ENCODE measurements around the gene HSPBP1. TPM values are rescaled to one million over a fixed set of nuclear protein-coding genes. Genes with fewer than 3 reads are reported as not detected.

Gene HSPBP1
- total RNA-seq, 1 experiment from 2014 or later = 35.1 TPM

DNA sequence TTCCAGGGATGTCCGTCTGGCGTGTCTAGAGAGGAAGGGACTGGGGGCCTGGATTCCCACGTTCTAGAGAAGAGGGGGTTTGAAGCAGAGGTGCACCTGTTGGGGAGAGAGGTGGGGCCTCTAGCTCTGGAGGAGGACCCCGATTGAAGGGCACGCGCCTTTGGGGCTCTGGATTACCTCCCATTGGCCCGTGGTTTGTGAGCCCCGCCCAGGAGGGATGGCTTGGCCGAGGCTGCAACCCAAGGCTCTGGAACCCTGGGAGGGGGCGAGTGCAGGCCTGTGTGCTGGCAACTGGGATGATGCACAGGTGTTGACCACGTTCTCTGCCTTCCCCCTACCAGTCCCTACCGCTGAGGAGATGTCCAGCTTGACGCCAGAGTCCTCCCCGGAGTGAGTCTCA lies 25.1 kb upstream of the HSPBP1 start:
- no peak for DNase-seq (ENCODE audit: low read depth)

GRCh38 chr19:55304279-55304978 lies 24.5 kb upstream of the HSPBP1 start:
- peak; percentile 47 for DNase-seq (ENCODE audit: low read depth)

GRCh38 chr19:55303477-55303876 lies 23.6 kb upstream of the HSPBP1 start:
- DNase-seq (ENCODE audit: low read depth) = no peak

GRCh38 chr19:55302318-55302703 lies 22.4 kb upstream of the HSPBP1 start:
- no peak for DNase-seq (ENCODE audit: low read depth)

- DNase-seq (ENCODE audit: low read depth) = peak; percentile 54
Measured at GRCh38 chr19:55301459-55302317, 21.8 kb upstream of the HSPBP1 start.

- no peak for DNase-seq (ENCODE audit: low read depth)
Measured at GRCh38 chr19:55300886-55301458, 21.1 kb upstream of the HSPBP1 start.

DNA sequence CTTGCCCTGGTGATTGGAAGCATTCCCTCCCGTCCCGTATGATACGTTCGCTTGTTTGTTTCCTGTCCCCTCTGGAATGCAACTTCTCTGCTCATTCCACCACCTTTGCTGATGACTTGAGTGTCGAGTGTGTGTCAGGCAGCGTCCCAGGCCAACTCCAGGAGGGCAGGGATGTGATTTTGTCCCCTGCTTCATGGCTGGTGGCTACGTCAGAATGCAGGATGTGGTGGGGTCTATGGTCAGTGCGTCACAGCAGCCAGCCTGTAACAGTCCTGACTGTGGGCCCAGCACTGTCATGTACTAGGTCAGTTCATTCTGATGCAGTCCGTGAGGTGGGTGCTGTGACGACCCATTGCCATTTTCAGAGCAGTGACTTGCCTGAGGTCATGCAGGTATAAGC lies 20.1 kb upstream of the HSPBP1 start:
- no peak for DNase-seq (ENCODE audit: low read depth)

- no peak for DNase-seq (ENCODE audit: low read depth)
Measured at GRCh38 chr19:55297267-55297666, 17.4 kb upstream of the HSPBP1 start.

DNA sequence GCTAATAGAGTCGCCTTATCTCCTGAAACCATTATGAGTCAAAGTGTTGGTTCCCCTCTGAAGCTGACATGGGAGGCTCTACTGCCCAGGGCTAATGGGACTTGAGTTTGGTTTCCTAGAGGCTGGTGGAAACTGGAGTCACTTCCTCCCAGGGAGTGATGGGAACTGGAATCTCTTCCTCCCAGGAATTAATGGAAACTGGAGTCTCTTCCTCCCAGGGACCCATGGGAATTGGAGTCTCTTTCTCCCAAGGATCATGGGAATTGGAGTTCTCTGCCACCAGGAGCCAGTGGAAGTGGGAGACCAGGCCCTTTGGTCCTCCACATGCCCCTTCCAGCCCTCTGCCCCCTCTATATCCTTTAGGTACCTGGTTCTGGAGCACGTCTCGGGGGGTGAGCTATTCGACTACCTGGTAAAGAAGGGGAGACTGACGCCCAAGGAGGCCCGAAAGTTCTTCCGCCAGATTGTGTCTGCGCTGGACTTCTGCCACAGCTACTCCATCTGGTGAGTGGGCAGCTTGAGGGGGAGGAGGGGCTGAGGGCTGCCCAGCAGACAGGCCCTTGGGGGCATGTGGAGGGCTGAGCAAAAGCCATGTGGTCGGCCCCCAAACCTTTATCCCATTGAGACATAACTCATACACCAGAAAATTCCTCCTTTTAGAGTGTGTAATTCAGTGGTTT lies 9.3 kb upstream of the HSPBP1 start:
- peak; percentile 32 for DNase-seq (ENCODE audit: low read depth)

GRCh38 chr19:55287361-55288079 lies 7.6 kb upstream of the HSPBP1 start:
- peak; percentile 52 for DNase-seq (ENCODE audit: low read depth)

DNA sequence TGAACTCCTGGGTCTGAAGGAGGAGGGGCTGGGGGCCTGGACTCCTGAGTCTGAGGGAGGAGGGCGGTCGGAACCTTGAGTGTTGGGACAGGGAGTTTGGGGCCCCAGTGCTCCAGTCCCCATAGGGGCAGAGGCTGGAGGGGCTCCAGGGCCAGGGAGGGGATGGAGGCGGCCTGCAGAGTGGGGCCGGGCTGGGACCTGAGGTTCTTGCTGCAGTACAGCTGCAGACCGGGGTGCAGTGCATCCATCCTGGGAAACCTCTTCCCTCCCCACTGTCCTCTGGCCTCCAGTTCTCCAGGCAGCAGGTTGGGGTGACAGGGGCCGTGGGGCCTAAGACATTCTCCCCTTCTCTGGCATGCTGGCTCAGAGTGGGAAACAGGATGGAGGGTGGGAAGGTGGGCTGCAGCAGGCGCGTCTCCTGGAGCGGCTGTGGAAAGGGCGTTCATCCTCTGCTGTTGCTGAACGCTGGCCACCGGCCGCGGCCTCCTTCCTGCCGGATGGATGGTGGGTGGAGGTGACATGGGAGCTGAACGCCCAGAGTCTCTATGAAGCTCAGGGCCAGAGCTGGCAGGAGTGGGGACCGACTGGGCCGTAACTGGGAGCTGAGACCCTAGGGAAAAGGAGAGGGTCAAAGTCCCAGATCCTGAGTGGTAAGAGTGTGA lies 5.5 kb upstream of the HSPBP1 start:
- DNase-seq (ENCODE audit: low read depth) = no peak

DNA sequence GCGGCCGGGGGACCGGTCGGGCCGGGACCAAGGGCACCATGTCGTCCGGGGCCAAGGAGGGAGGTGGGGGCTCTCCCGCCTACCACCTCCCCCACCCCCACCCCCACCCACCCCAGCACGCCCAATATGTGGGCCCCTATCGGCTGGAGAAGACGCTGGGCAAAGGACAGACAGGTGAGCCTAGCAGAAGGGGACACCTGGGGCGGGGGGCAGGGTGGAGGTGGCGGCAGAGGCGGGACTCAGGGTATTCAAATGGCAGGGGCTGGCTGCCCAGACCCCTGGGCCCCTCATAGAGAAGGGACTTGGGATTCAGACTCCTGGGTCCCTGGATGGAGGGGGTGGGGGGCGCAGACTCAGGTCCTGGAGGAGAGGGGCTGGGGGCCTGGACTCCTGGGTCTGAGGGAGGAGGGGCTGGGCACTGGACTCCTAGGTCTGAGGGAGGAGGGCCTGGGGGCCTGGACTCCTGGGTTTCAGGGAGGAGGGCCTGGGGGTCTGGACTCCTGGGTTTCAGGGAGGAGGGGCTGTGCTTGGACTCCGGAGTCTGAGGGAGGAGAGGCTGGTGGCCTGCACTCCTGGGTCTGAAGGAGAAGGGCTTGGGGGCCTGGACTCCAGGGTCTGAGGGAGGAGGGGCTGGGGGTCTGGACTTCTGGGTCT lies 4.6 kb upstream of the HSPBP1 start:
- DNase-seq (ENCODE audit: low read depth) = no peak

DNA sequence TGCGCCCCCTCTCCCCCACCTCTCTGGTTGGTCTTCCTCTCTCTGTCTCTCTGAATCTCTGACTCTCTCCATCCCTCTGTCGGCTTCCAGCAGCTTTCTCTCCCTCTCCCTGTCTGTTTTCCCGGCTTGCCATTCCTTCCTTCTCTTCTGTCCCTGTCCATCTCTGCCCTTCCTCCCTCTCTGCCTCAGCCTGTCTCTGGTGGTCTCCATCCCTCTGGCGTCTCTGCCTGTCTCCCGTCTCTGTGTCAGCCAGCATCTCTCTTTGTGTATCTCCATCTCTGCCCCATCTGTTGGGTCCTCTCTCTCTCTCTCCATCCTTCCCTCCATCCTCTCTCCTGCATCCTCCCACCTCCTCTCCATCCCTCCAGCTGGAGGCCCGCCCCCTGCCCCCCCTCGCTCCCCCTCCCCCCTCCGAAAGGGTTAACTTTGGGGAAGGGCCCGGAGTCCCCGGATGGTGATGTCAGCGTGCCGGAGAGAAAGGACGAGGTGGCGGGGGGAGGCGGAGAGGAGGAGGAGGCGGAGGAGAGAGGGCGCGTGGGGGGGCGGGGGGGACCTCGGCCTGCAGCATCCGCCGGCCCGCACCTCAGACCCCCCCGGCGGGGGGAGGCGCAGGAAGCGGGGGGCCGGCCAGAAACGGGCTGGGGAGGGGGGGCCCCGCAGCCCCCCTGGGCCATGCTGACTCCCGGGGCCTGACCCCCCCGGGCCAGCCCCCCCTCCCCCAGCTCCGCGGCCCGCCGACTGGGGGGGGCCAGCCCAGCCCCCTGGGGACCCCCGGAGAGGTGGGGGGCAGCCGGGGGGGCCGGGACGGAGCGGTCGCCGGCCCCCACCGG lies 3.9 kb upstream of the HSPBP1 start, which contains the start of gene BRSK1:
Gene BRSK1, plus strand, starts transcription at position 450 of the 830 bp plus-strand sequence. CDS start 446 bp downstream, outside the sequence.
- DNase-seq (ENCODE audit: low read depth) = peak; percentile 57

DNA sequence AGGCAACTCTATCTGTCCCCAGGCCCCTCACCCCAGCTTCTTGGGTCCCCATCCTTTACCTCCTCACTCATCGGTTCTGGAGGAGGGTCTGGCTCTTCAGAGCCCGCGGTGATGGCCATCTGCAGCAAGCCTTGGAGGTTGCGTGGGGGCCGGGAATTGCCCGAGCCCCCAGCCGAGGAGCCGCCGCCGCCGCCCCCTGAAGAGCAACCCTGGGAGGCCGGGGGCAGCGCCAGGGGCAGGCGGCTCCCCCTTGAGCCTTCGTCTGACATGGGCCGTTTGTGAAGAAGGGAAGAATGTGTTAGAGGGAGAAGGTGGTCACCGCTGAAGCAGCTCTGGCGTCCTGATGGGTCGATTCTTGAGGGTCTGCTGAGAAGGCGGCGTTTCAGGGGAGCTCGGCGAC lies 570 bp downstream of the HSPBP1 start:
- DNase-seq (ENCODE audit: low read depth) = no peak

- no peak for DNase-seq (ENCODE audit: low read depth)
Measured at GRCh38 chr19:55278391-55279135, 1.3 kb downstream of the HSPBP1 start.

GRCh38 chr19:55277494-55277893 lies 2.4 kb downstream of the HSPBP1 start:
- DNase-seq (ENCODE audit: low read depth) = no peak

DNA sequence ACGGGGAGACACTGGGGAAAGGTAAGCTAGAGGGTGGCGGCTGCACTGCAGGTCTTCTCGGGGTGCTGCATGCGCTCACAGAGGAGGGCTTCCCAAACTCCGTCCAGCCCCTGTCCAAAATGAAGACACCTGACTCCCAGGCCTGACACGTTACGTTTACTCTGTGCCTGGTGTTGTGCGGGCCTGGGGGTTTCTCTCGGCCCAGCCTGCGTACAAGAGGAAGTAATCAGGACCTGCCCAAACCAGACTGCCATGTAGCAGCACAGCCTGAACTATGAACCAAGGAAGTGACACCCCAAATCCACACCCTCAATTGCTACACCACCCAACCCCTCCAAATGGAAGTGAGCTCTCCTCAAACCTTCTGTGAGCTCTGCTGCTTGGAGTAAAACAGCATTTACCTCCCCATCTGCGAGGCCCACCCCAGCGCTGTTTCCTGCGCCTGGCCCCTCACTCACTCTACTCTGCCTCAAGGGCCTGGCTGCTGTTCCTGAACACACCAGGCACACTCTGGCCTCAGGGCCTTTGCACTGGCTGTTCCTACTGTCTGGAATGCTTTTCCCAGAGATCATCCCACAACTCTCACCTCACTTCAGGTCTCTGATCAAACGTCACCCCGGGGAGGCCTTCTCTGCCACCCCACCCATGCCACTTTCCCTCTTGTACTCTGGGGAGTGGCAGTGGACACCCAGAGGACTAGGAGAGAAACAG lies 3.0 kb downstream of the HSPBP1 start:
- DNase-seq (ENCODE audit: low read depth) = no peak
